Measurements from ENCODE around the gene C22orf39. TPM values are rescaled to one million over a fixed set of nuclear protein-coding genes. Genes with fewer than 3 reads are reported as not detected.

C22orf39 gene
- total RNA-seq, 2 donors from 2014 or later = 57.4 to 85.8 TPM

DNA sequence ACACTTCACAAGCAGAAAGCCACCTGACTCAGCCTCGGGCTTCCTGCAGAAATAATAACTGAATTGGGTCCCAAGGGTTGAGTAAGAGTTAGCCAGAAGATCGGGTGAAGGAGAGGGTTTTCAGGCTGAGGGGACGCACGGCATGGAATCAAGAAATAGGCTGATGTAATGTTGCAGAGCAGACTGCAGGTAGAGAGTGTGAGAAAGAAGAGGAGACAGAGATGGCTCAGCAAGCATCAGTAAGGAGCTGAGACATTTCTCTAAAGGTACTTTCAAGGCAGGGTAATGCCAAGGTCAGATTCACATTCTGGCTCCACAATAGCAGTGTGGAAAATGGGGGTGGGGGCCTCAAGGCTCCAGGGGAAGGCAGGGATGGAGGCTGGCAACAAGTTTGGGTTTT, 34.6 kb downstream of the C22orf39 start:
- no peak for DNase-seq (ENCODE audit: low spot score)
- no peak overlapping the region for H3K27ac ChIP-seq
- TF ChIP-seq POLR2A (IDR thresholded peaks at IDR 0.05) = no peak
- TF ChIP-seq, protein P1, sequence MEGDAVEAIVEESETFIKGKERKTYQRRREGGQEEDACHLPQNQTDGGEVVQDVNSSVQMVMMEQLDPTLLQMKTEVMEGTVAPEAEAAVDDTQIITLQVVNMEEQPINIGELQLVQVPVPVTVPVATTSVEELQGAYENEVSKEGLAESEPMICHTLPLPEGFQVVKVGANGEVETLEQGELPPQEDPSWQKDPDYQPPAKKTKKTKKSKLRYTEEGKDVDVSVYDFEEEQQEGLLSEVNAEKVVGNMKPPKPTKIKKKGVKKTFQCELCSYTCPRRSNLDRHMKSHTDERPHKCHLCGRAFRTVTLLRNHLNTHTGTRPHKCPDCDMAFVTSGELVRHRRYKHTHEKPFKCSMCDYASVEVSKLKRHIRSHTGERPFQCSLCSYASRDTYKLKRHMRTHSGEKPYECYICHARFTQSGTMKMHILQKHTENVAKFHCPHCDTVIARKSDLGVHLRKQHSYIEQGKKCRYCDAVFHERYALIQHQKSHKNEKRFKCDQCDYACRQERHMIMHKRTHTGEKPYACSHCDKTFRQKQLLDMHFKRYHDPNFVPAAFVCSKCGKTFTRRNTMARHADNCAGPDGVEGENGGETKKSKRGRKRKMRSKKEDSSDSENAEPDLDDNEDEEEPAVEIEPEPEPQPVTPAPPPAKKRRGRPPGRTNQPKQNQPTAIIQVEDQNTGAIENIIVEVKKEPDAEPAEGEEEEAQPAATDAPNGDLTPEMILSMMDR (IDR thresholded peaks at IDR 0.05) = no peak
- H3K27me3 ChIP-seq (replicated peaks; ENCODE audit: insufficient read depth) = no peaks in the 10 kb centered on the region
- no peaks in the 10 kb centered on the region for H3K9me3 ChIP-seq
- no peak overlapping the region for H3K4me3 ChIP-seq
- no peaks in the 10 kb centered on the region for H3K36me3 ChIP-seq
- 91% methylated on average over 4 of the region's 4 CpGs for WGBS
- intact Hi-C loops (cut with DNase I) = no loop called here
- H3K4me1 ChIP-seq (replicated peaks) = peaks cover 9% of the 10 kb centered on the region

DNA sequence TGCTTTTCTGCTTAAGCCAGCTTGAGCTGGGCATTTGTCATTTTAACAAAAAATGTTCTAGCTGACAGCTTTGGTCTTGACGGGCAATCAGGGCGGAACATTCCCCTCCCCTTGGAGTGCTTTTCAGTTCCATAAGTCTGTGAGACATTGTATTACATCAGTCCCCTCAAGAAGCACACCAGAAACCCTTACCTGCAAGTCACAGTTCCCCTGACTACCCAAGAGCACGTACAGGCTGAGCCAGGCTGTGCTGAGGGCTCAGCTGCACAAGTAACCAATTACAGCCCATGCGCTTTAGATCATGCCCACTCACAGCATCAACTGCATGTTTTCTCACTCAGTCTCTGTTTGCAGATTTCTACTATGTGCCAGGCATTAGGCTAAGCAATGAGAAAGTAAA, 35.0 kb downstream of the C22orf39 start:
- peaks cover 9% of the 10 kb centered on the region for H3K4me1 ChIP-seq (replicated peaks)
- H3K27ac ChIP-seq = no peak overlapping the region
- H3K36me3 ChIP-seq = no peaks in the 10 kb centered on the region
- no peak for DNase-seq (ENCODE audit: low spot score)
- 86% methylated on average over 4 of the region's 4 CpGs for WGBS
- H3K27me3 ChIP-seq (replicated peaks; ENCODE audit: insufficient read depth) = no peaks in the 10 kb centered on the region
- H3K4me3 ChIP-seq = no peak overlapping the region
- no peaks in the 10 kb centered on the region for H3K9me3 ChIP-seq
- intact Hi-C loops (cut with DNase I) = no loop called here
- TF ChIP-seq, protein P1 (IDR thresholded peaks at IDR 0.05) = no peak
- TF ChIP-seq POLR2AphosphoS5 (IDR thresholded peaks at IDR 0.05) (no peak), POLR2A (IDR thresholded peaks at IDR 0.05) (no peak)

DNA sequence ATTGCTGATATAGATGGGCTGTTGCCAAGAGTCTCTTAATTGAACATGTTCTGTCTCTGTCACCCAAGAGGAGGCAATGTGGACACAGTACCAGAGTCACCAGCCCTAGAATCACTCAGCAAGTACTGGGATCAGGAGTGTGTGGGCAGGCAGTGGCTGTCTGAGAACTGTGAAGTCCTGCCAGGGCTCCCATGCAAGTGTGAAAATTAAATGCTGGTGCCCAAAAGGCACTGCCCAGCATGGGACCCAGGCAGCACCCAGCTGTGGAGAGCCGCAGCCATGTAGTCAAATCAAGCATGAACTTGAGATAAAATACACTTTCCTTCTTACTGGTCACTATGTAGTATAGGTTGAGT, 35.8 kb downstream of the C22orf39 start:
- 100% methylated on average over 1 of the region's 1 CpG for WGBS
- H3K4me1 ChIP-seq (replicated peaks) = peaks cover 9% of the 10 kb centered on the region
- H3K36me3 ChIP-seq = no peaks in the 10 kb centered on the region
- H3K27me3 ChIP-seq (replicated peaks; ENCODE audit: insufficient read depth) = no peaks in the 10 kb centered on the region
- intact Hi-C loops (cut with DNase I) = no loop called here
- no peak overlapping the region for H3K4me3 ChIP-seq
- TF ChIP-seq, protein P1 (IDR thresholded peaks at IDR 0.05) = no peak
- no peak for TF ChIP-seq POLR2A (IDR thresholded peaks at IDR 0.05)
- no peak for TF ChIP-seq POLR2AphosphoS5 (IDR thresholded peaks at IDR 0.05)
- DNase-seq (ENCODE audit: low spot score) = no peak
- no peak overlapping the region for H3K27ac ChIP-seq
- H3K9me3 ChIP-seq = no peaks in the 10 kb centered on the region

DNA sequence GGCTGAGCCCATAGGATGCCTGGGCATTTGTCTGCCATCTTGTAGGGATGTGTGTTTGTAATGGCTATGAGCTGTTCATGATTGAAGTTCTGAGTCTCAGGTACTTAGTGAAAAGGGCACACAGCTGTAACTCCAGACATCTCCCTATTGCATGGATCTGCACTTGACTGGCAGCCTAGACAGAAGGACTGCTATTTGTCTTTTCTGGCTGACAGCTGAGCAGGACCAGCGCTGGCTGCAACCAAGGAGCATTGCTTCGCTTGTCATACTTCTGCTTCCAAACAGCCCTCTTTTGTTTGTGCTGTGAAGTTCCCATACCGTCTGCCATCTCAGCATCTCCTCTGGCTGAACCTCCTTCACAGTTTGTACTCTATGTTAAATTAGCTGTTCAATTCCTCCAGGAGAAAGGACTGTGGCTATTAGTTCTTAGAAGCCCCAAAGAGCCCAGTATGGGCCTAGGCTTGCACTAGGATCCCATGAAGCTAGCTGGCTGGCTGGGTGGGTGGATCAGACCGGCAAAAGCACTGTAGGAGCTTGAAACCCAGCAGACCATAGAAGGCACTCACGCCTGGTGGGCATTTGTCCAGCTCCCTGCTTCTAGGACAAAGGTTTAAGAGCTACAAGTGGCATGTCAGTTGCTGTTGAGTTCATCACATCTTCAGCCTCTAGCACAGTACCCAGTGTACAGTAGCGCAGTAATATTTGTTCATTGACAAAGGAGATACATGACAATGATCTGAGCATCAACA, 36.4 kb downstream of the C22orf39 start:
- Histone ChIP-seq H3K4me1 (replicated peaks) (peaks cover 9% of the 10 kb centered on the region), H3K27me3 (replicated peaks; ENCODE audit: insufficient read depth) (no peaks in the 10 kb centered on the region), H3K27ac (no peak overlapping the region), H3K9me3 (no peaks in the 10 kb centered on the region), H3K4me3 (no peak overlapping the region), H3K36me3 (no peaks in the 10 kb centered on the region)
- no peak for DNase-seq (ENCODE audit: low spot score)
- intact Hi-C loops (cut with DNase I) = no loop called here
- WGBS = 94% methylated on average over 6 of the region's 6 CpGs
- TF ChIP-seq POLR2A (IDR thresholded peaks at IDR 0.05) = no peak
- TF ChIP-seq, protein P1 (IDR thresholded peaks at IDR 0.05) = no peak
- no peak for TF ChIP-seq POLR2AphosphoS5 (IDR thresholded peaks at IDR 0.05)

Data from prostate gland (tissue), 2 donors.